ENCODE data around the gene CSMD2.

Gene CSMD2

DNA sequence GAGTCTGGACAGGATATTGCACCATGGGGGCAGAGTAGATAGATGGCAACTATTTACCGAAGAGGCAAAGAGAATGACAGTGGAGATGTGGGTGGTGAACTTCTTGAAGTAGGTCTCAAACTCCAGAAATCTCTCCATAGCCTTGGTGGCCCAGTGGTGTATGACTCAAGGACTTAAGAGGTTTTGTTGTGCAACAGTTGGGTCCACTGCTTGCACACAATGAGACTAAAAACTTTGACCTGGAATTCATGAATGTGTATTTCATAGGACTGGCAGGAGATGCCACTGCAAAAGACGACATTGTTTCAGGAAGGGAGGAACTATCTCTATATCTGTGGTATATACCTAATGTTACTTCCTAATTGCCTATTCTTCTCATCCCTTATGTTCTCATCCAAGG is 616.7 kb downstream of the CSMD2 start:
- no peak overlapping the region for H2AFZ ChIP-seq (ENCODE audit: low read length)
- H3K9me3 ChIP-seq (ENCODE audit: insufficient read depth, low read depth, low read length), result no peaks in the 10 kb centered on the region
- no peaks in the 10 kb centered on the region for H3K4me1 ChIP-seq (ENCODE audit: insufficient read depth, low read length, poor library complexity, severe bottlenecking)
- H3K36me3 ChIP-seq (ENCODE audit: insufficient read depth, low read length), result no peaks in the 10 kb centered on the region
- H3K27me3 ChIP-seq (ENCODE audit: insufficient read depth, low read length, poor library complexity, severe bottlenecking), result no peaks in the 10 kb centered on the region
- H3K4me3 ChIP-seq (ENCODE audit: low read length, poor library complexity, severe bottlenecking), result no peak overlapping the region
- H4K20me1 ChIP-seq (ENCODE audit: insufficient read depth, low read length, poor library complexity, severe bottlenecking), result no peaks in the 10 kb centered on the region
- H3K4me2 ChIP-seq (ENCODE audit: low read depth, low read length, poor library complexity, severe bottlenecking), result no peak overlapping the region
- no peaks in the 10 kb centered on the region for H3K9me2 ChIP-seq (replicated peaks; ENCODE audit: low read depth, low read length)
- H3K9ac ChIP-seq (ENCODE audit: low read depth, low read length, poor library complexity, severe bottlenecking), result no peak overlapping the region
- no peak for TF ChIP-seq EZH2phosphoT487 (IDR thresholded peaks at IDR 0.05; ENCODE audit: borderline replicate concordance)
- TF ChIP-seq, protein P1, sequence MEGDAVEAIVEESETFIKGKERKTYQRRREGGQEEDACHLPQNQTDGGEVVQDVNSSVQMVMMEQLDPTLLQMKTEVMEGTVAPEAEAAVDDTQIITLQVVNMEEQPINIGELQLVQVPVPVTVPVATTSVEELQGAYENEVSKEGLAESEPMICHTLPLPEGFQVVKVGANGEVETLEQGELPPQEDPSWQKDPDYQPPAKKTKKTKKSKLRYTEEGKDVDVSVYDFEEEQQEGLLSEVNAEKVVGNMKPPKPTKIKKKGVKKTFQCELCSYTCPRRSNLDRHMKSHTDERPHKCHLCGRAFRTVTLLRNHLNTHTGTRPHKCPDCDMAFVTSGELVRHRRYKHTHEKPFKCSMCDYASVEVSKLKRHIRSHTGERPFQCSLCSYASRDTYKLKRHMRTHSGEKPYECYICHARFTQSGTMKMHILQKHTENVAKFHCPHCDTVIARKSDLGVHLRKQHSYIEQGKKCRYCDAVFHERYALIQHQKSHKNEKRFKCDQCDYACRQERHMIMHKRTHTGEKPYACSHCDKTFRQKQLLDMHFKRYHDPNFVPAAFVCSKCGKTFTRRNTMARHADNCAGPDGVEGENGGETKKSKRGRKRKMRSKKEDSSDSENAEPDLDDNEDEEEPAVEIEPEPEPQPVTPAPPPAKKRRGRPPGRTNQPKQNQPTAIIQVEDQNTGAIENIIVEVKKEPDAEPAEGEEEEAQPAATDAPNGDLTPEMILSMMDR (conservative IDR thresholded peaks at IDR 0.05; ENCODE audit: low read length), result no peak
- no peaks in the 10 kb centered on the region for H3K79me2 ChIP-seq (ENCODE audit: insufficient read depth, low read length)
- H3F3A ChIP-seq (ENCODE audit: low read depth), result no peaks in the 10 kb centered on the region

DNA sequence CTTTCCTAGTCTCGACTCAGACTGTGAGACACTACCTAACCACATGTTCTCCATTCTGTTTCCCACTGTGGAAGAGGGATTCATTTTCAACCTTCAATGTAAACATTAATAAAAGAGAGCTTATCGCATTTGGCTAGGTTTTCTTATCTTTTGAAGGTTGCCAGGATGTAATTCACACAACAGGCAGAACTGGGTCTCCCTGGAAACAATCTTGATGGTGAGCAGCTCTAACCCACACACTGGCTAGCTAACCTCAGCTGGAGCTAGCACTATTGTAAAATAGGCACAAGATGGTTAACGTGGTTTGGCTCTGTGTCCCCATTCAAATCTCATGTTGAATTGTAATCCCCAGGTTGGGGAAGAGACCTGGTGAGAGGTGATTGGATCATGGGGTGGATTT is 617.5 kb downstream of the CSMD2 start:
- no peak overlapping the region for H3K4me2 ChIP-seq (ENCODE audit: low read depth, low read length, poor library complexity, severe bottlenecking)
- H3K27me3 ChIP-seq (ENCODE audit: insufficient read depth, low read length, poor library complexity, severe bottlenecking), result no peaks in the 10 kb centered on the region
- no peaks in the 10 kb centered on the region for H3K9me2 ChIP-seq (replicated peaks; ENCODE audit: low read depth, low read length)
- H3F3A ChIP-seq (ENCODE audit: low read depth), result no peaks in the 10 kb centered on the region
- no peak overlapping the region for H3K9ac ChIP-seq (ENCODE audit: low read depth, low read length, poor library complexity, severe bottlenecking)
- H3K9me3 ChIP-seq (ENCODE audit: insufficient read depth, low read depth, low read length), result no peaks in the 10 kb centered on the region
- H4K20me1 ChIP-seq (ENCODE audit: insufficient read depth, low read length, poor library complexity, severe bottlenecking), result no peaks in the 10 kb centered on the region
- H3K36me3 ChIP-seq (ENCODE audit: insufficient read depth, low read length), result no peaks in the 10 kb centered on the region
- H3K4me1 ChIP-seq (ENCODE audit: insufficient read depth, low read length, poor library complexity, severe bottlenecking), result no peaks in the 10 kb centered on the region
- no peaks in the 10 kb centered on the region for H3K79me2 ChIP-seq (ENCODE audit: insufficient read depth, low read length)
- H2AFZ ChIP-seq (ENCODE audit: low read length), result no peak overlapping the region
- TF ChIP-seq, protein P1 (conservative IDR thresholded peaks at IDR 0.05; ENCODE audit: low read length), result no peak
- no peak for TF ChIP-seq EZH2phosphoT487 (IDR thresholded peaks at IDR 0.05; ENCODE audit: borderline replicate concordance)
- H3K4me3 ChIP-seq (ENCODE audit: low read length, poor library complexity, severe bottlenecking), result no peak overlapping the region

DNA sequence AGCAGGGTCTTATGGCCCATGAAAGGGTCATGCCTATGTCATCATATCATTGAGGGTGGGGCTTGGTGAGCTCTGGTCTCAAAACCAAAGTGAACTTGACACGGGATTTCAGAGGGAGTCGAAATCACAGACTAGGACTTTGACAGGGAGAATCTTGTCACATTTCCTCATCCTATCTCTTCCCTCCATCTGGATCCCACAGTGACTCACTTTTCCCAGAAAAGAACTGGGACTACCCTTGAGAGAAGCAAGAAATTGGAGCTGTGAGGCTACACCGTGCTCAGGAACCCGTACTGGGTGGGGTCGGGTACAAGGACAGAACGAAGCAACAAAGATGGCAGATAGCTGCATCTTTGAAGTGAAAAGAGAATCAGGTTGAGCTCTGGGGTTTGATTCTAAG is 623.1 kb downstream of the CSMD2 start:
- Histone ChIP-seq H3K9me2 (replicated peaks; ENCODE audit: low read depth, low read length) (no peaks in the 10 kb centered on the region), H2AFZ (ENCODE audit: low read length) (no peak overlapping the region), H3K4me2 (ENCODE audit: low read depth, low read length, poor library complexity, severe bottlenecking) (no peak overlapping the region), H3K9ac (ENCODE audit: low read depth, low read length, poor library complexity, severe bottlenecking) (no peak overlapping the region), H3K9me3 (ENCODE audit: insufficient read depth, low read depth, low read length) (no peaks in the 10 kb centered on the region), H4K20me1 (ENCODE audit: insufficient read depth, low read length, poor library complexity, severe bottlenecking) (no peaks in the 10 kb centered on the region), H3K4me3 (ENCODE audit: low read length, poor library complexity, severe bottlenecking) (no peak overlapping the region), H3F3A (ENCODE audit: low read depth) (no peaks in the 10 kb centered on the region), H3K27me3 (ENCODE audit: insufficient read depth, low read length, poor library complexity, severe bottlenecking) (no peaks in the 10 kb centered on the region), H3K4me1 (ENCODE audit: insufficient read depth, low read length, poor library complexity, severe bottlenecking) (no peaks in the 10 kb centered on the region), H3K79me2 (ENCODE audit: insufficient read depth, low read length) (no peaks in the 10 kb centered on the region), H3K36me3 (ENCODE audit: insufficient read depth, low read length) (no peaks in the 10 kb centered on the region)
- TF ChIP-seq EZH2phosphoT487 (IDR thresholded peaks at IDR 0.05; ENCODE audit: borderline replicate concordance), result no peak
- TF ChIP-seq, protein P1 (conservative IDR thresholded peaks at IDR 0.05; ENCODE audit: low read length), result no peak
